ENCODE results near the gene SAP30BP.

GRCh38 chr17:75738218-75738802 is 71.2 kb downstream of the SAP30BP start:
- no peak for TF ChIP-seq POLR2A (IDR thresholded peaks at IDR 0.05)
- TF ChIP-seq, protein P1, sequence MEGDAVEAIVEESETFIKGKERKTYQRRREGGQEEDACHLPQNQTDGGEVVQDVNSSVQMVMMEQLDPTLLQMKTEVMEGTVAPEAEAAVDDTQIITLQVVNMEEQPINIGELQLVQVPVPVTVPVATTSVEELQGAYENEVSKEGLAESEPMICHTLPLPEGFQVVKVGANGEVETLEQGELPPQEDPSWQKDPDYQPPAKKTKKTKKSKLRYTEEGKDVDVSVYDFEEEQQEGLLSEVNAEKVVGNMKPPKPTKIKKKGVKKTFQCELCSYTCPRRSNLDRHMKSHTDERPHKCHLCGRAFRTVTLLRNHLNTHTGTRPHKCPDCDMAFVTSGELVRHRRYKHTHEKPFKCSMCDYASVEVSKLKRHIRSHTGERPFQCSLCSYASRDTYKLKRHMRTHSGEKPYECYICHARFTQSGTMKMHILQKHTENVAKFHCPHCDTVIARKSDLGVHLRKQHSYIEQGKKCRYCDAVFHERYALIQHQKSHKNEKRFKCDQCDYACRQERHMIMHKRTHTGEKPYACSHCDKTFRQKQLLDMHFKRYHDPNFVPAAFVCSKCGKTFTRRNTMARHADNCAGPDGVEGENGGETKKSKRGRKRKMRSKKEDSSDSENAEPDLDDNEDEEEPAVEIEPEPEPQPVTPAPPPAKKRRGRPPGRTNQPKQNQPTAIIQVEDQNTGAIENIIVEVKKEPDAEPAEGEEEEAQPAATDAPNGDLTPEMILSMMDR (IDR thresholded peaks at IDR 0.05) = no peak

Measured in Peyer's patch (tissue), 4 donors.